ENCODE measurements around the gene B4GALT1.

The B4GALT1 gene

DNA sequence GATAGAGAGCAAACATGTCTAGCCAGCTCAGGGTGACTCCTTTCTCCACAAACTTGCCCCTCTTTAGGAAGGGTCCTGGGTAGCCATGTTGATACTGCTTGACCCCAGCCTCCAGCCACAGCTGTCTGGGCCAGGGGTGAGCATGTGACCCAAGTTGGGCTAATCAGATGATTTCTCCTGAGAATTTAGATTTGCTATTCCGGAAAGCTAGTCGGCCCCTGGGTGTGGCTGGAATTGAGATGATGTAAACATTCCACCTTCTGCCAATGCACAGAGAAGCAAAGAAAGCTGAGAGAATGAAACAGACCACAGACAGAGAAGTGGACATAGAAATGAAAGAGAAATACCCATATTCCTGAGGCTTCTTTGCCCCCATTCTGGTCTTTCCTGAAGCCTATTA, 17.8 kb upstream of the B4GALT1 start:
- TF ChIP-seq, protein P1, sequence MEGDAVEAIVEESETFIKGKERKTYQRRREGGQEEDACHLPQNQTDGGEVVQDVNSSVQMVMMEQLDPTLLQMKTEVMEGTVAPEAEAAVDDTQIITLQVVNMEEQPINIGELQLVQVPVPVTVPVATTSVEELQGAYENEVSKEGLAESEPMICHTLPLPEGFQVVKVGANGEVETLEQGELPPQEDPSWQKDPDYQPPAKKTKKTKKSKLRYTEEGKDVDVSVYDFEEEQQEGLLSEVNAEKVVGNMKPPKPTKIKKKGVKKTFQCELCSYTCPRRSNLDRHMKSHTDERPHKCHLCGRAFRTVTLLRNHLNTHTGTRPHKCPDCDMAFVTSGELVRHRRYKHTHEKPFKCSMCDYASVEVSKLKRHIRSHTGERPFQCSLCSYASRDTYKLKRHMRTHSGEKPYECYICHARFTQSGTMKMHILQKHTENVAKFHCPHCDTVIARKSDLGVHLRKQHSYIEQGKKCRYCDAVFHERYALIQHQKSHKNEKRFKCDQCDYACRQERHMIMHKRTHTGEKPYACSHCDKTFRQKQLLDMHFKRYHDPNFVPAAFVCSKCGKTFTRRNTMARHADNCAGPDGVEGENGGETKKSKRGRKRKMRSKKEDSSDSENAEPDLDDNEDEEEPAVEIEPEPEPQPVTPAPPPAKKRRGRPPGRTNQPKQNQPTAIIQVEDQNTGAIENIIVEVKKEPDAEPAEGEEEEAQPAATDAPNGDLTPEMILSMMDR (IDR thresholded peaks at IDR 0.05; ENCODE audit: insufficient read depth, low read depth, low read length, missing control alignments) = no peak
- no peak overlapping the region for H3K4me3 ChIP-seq (ENCODE audit: low read length)
- DNase-seq (ENCODE audit: low read depth) = peak; percentile 51

DNA sequence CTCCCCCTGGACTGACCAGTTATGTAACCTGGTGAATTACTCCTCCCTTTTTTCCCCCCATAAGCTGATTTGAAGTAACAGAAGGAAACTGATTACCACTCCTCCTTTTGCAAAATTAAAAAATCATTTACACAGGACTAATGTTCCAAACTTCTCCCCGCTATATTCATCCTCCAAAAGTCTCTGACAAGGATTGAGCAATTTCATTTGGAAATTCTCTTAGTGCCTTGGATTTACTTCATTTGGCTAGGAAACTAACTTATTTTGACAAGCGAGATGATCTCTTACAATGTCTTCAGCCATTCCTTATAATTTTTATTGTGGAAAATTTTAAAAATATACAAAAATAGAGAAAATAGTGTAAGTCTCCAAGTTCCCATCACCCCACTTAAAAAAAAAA, 15.4 kb upstream of the B4GALT1 start:
- H3K4me3 ChIP-seq (ENCODE audit: low read length) = no peak overlapping the region
- TF ChIP-seq, protein P1 (IDR thresholded peaks at IDR 0.05; ENCODE audit: insufficient read depth, low read depth, low read length, missing control alignments) = no peak
- DNase-seq (ENCODE audit: low read depth) = no peak

GRCh38 chr9:33180526-33181184, 13.5 kb upstream of the B4GALT1 start:
- TF ChIP-seq, protein P1 (IDR thresholded peaks at IDR 0.05; ENCODE audit: insufficient read depth, low read depth, low read length, missing control alignments) = no peak
- H3K4me3 ChIP-seq (ENCODE audit: low read length) = no peak overlapping the region
- peak; percentile 48 for DNase-seq (ENCODE audit: low read depth)

DNA sequence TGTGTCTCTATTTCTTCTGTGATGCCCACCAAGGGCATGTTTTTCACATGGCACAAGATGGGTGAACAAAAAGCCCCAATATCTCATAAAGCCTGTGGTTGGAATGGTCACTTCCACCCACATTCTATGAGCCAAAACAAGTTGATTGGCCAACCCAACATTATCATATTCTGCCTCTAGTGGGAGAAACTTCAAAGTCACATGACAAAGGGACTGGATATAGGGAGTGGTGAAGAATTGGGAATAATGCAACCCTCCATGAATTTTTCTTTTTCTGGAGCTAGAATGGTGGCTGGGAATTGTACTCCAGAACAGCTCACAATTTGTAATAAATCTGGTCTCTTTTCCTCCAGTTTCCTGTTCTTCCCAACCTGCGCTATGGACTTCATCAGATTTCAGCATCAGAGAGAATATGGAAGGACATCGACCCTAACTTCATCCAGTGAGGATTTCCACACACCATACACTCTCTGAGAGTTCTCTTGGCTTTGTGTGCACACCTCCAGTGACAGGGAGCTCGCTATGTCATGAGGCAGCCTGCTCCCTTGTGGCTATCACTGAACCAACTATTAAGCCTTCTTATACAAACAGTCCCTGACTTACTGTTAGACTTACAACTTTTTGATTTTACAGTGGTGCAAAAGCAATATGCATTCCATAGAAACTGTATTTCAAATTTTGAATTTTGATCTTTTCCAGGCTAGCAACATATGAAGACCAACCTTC, 12.0 kb upstream of the B4GALT1 start:
- DNase-seq (ENCODE audit: low read depth) = no peak
- TF ChIP-seq, protein P1 (IDR thresholded peaks at IDR 0.05; ENCODE audit: insufficient read depth, low read depth, low read length, missing control alignments) = no peak
- no peak overlapping the region for H3K4me3 ChIP-seq (ENCODE audit: low read length)

- DNase-seq (ENCODE audit: low read depth) = no peak
- TF ChIP-seq, protein P1 (IDR thresholded peaks at IDR 0.05; ENCODE audit: insufficient read depth, low read depth, low read length, missing control alignments) = no peak
- no peak overlapping the region for H3K4me3 ChIP-seq (ENCODE audit: low read length)
Measured at GRCh38 chr9:33177639-33178038, 10.5 kb upstream of the B4GALT1 start.

DNA sequence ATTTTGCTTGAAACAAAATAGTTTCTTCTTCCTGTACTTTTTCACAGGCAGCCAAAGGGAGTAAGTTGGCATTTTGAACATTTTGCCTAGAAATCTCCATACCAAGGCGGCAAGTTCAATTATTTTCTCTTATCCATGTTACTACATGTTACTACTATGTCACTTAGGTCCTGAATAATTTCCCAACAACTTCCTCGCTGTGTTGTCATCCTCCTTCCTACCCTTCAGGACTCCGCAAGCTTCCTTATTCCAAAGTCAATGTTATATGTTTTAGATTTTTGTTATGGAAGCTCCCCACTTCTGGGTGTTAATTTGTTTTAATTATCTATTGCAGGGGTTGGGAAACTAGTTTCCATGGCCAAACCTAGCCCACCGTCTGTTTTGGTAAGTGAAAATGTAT, 9.9 kb upstream of the B4GALT1 start:
- H3K4me3 ChIP-seq (ENCODE audit: low read length) = no peak overlapping the region
- no peak for DNase-seq (ENCODE audit: low read depth)
- TF ChIP-seq, protein P1 (IDR thresholded peaks at IDR 0.05; ENCODE audit: insufficient read depth, low read depth, low read length, missing control alignments) = no peak
